PC-9 (cell line): ENCODE data around the gene LYSMD3. TPM values are rescaled to one million over a fixed set of nuclear protein-coding genes. Genes with fewer than 3 reads are reported as not detected.

ENCODE experiments used
- BruUV-seq: library from RNA; stranded (reverse); fragments of 400-500 nt; replicated peaks from 2 replicates; lab custom pipeline; 2021; lab: Mats Ljungman, UMichigan
- CTCF ChIA-PET: fragments of 300-600 bp; sonication (Branson Sonifier 250); formaldehyde crosslinking; loops from one replicate; lab custom pipeline; 2022; ENCODE audit warnings: antibody characterized with exemption; lab: Charles Lee
- POLR2A ChIA-PET: fragments of 300-600 bp; sonication (Branson Sonifier 250); formaldehyde crosslinking; loops from one replicate; lab custom pipeline; 2022; ENCODE audit warnings: antibody characterized with exemption; ENCODE audit not compliant: unreplicated experiment; lab: Charles Lee
- DNase-seq, 2 experiments: peaks; one replicate each; pipeline versions ENCODE4 v3.0.0 to v3.0.0-alpha.2; 2015 to 2022; ENCODE audit warnings: mixed read lengths in 1 of 2
- H2AFZ ChIP-seq: fragments of 200-600 bp; sonication (generic); 2 replicates; pipeline ENCODE4 v1.8.1; 2017; ENCODE audit warnings: antibody characterized with exemption
- H3F3A ChIP-seq: fragments of 200-600 bp; sonication (generic); 2 replicates; pipeline ENCODE4 v1.8.1; 2017; ENCODE audit warnings: antibody characterized with exemption, mild to moderate bottlenecking, low read depth; ENCODE audit not compliant: insufficient read depth
- H3K27ac ChIP-seq: fragments of 200-600 bp; sonication (generic); 2 replicates; pipeline ENCODE4 v1.6.1; 2016; ENCODE audit warnings: mixed run types
- H3K27me3 ChIP-seq: fragments of 200-600 bp; sonication (generic); 2 replicates; pipeline ENCODE4 v1.6.1; 2016; ENCODE audit warnings: low read depth, mixed run types; ENCODE audit not compliant: insufficient read depth
- H3K36me3 ChIP-seq: fragments of 200-600 bp; sonication (generic); 2 replicates; pipeline ENCODE4 v1.6.1; 2016; ENCODE audit warnings: low read depth, mixed run types
- H3K4me1 ChIP-seq: fragments of 200-600 bp; sonication (generic); replicated peaks from 2 replicates; pipeline ENCODE4 v1.6.1; 2016; ENCODE audit warnings: mixed run types; ENCODE audit not compliant: insufficient read depth
- H3K4me2 ChIP-seq: fragments of 200-600 bp; sonication (generic); 2 replicates; pipeline ENCODE4 v1.6.1; 2017; ENCODE audit warnings: mixed run types
- H3K4me3 ChIP-seq: fragments of 200-600 bp; sonication (generic); 2 replicates; pipeline ENCODE4 v1.6.1; 2016; ENCODE audit warnings: mixed run types
- H3K79me2 ChIP-seq: fragments of 200-600 bp; sonication (generic); 2 replicates; pipeline ENCODE4 v1.6.1; 2017; ENCODE audit warnings: low read depth, mixed run types
- H3K9me2 ChIP-seq: fragments of 200-600 bp; sonication (generic); 2 replicates; pipeline ENCODE4 v1.8.1; 2017; ENCODE audit warnings: mild to moderate bottlenecking; ENCODE audit not compliant: insufficient read depth
- H3K9me3 ChIP-seq: fragments of 200-600 bp; sonication (generic); 2 replicates; pipeline ENCODE4 v1.8.1; 2016; ENCODE audit warnings: low read depth; ENCODE audit not compliant: insufficient read depth
- H4K20me1 ChIP-seq: fragments of 200-600 bp; sonication (generic); 2 replicates; pipeline ENCODE4 v1.8.1; 2017; ENCODE audit not compliant: insufficient read depth
- CTCF ChIP-seq: fragments of 200-600 bp; sonication (generic); conservative IDR thresholded peaks from 2 replicates; pipeline ENCODE4 v1.6.1; 2017; ENCODE audit warnings: mixed run types, antibody characterized with exemption, mild to moderate bottlenecking, moderate library complexity
- EZH2 ChIP-seq: fragments of 200-600 bp; sonication (generic); IDR thresholded peaks from 2 replicates; pipeline ENCODE4 v1.8.0; 2017; ENCODE audit warnings: antibody characterized with exemption, low read depth
- intact Hi-C: fragments of 100-400 bp; cut with micrococcal nuclease; formaldehyde crosslinking; loops from one replicate; pipeline ENCODE4 v1.10.0; 2022; ENCODE audit not compliant: unreplicated experiment
- total RNA-seq: library from RNA; stranded (reverse); gene quantifications from 2 replicates; pipeline ENCODE4 v1.2.3, GENCODE V29; 2021

LYSMD3 gene
- total RNA-seq, 1 experiment from 2014 or later = 10.6 TPM

- no peak overlapping the region for H3K27ac ChIP-seq
- no peaks in the 10 kb centered on the region for H3K79me2 ChIP-seq
- H3K4me1 ChIP-seq = peaks cover 23% of the 10 kb centered on the region
- H3K9me2 ChIP-seq = no peaks in the 10 kb centered on the region
- H3K27me3 ChIP-seq = peaks cover 68% of the 10 kb centered on the region
- POLR2A ChIA-PET = interaction anchor here (0.8 kb wide), 1 partner anchor 75 kb away, joined by 6 read pairs; the partner anchor contains the start of genes MBLAC2 and POLR3G
- TF ChIP-seq EZH2 (no peak), CTCF (no peak)
- BruUV-seq = no TSS peak
- intact Hi-C loops = no loop called here
- no peak overlapping the region for H2AFZ ChIP-seq
- CTCF ChIA-PET = no interaction called here
- no peaks in the 10 kb centered on the region for H3K9me3 ChIP-seq
- H3K4me2 ChIP-seq = no peak overlapping the region
- DNase-seq = no peak
- peaks cover 12% of the 10 kb centered on the region for H3F3A ChIP-seq
- no peaks in the 10 kb centered on the region for H4K20me1 ChIP-seq
- H3K36me3 ChIP-seq = no peaks in the 10 kb centered on the region
- H3K4me3 ChIP-seq = no peak overlapping the region
These were observed 20.4 kb upstream of the LYSMD3 start for GRCh38 chr5:90549729-90550275.

DNA sequence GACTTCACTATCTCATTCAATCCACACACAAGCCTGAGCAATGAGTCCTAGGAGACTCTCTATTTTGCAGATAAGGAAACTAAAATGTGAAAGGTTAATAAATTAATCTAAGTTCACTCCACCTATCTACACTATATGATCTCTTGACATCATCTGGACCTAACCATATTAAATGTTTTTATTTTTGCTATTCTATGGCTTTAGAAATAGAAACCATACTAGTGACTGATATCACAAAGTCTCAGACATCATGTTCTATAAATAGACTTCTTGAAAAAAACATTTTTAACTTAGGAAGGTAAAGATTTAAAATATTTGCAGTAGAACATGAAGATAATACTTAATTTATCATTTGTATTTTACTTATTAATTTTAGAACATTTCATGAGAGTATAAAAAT lies 19.8 kb upstream of the LYSMD3 start:
- H3K36me3 ChIP-seq = no peaks in the 10 kb centered on the region
- peaks cover 12% of the 10 kb centered on the region for H3F3A ChIP-seq
- ChIA-PET CTCF (no interaction called here), POLR2A (interaction anchor here (0.8 kb wide), 1 partner anchor 75 kb away, joined by 6 read pairs; the partner anchor contains the start of genes MBLAC2 and POLR3G)
- no TSS peak for BruUV-seq
- no peaks in the 10 kb centered on the region for H4K20me1 ChIP-seq
- H3K4me1 ChIP-seq = peaks cover 23% of the 10 kb centered on the region
- no peaks in the 10 kb centered on the region for H3K9me3 ChIP-seq
- no peak overlapping the region for H3K4me2 ChIP-seq
- H3K27ac ChIP-seq = no peak overlapping the region
- H3K4me3 ChIP-seq = no peak overlapping the region
- TF ChIP-seq CTCF (no peak), EZH2 (no peak)
- H3K79me2 ChIP-seq = no peaks in the 10 kb centered on the region
- intact Hi-C loops = no loop called here
- no peak overlapping the region for H2AFZ ChIP-seq
- H3K9me2 ChIP-seq = no peaks in the 10 kb centered on the region
- no peak for DNase-seq
- H3K27me3 ChIP-seq = peaks cover 68% of the 10 kb centered on the region

DNA sequence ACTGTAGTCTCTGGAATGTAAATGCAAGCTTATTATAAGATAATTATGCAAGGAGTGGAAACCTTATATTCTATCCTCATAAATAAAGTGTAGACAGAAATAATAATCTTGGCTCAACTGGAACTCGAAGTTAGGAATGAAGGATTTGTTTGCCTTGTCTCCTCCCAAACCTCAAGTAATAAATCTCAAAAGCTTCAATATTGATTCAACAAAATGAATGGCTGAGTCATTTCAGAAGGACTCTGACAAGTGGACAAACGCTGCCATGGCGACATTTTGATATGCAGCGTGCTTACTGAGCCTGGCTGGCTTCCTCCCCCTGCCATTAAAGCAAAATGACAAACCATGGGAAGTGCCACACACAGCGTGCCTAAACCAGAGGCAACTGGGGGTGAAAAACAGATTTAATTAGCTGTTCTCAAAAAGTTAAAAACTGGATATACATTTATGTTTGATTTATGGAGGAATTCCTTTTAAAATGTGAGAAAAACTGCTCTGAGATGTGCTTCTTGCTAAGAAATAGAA lies 18.7 kb upstream of the LYSMD3 start:
- Histone ChIP-seq H3K9me2 (no peaks in the 10 kb centered on the region), H3F3A (peaks cover 12% of the 10 kb centered on the region), H4K20me1 (no peaks in the 10 kb centered on the region), H3K4me1 (peaks cover 23% of the 10 kb centered on the region), H3K9me3 (no peaks in the 10 kb centered on the region), H2AFZ (no peak overlapping the region), H3K27me3 (peaks cover 66% of the 10 kb centered on the region), H3K79me2 (no peaks in the 10 kb centered on the region), H3K27ac (no peak overlapping the region), H3K4me3 (no peak overlapping the region), H3K4me2 (peak overlapping the region; percentile 54), H3K36me3 (no peaks in the 10 kb centered on the region)
- TF ChIP-seq CTCF (no peak), EZH2 (no peak)
- BruUV-seq = no TSS peak
- ChIA-PET POLR2A (no interaction called here), CTCF (interaction anchor here (0.6 kb wide), 1 partner anchor 74 kb away, joined by 4 read pairs; the partner anchor contains the start of genes MBLAC2 and POLR3G)
- peak; percentile 52 to 93 for DNase-seq
- intact Hi-C loops = no loop called here
